ENCODE data around the gene SPEN. TPM values are rescaled to one million over a fixed set of nuclear protein-coding genes. Genes with fewer than 3 reads are reported as not detected.
"Not testable (repeated sequence)": the region's sequence is repeated elsewhere in the genome, so short reads cannot be mapped to it uniquely, and the experiment has no call there.

The SPEN gene
- total RNA-seq, 4 donors from 2014 or later, result 41.4 to 63.6 (median 42.9) TPM

DNA sequence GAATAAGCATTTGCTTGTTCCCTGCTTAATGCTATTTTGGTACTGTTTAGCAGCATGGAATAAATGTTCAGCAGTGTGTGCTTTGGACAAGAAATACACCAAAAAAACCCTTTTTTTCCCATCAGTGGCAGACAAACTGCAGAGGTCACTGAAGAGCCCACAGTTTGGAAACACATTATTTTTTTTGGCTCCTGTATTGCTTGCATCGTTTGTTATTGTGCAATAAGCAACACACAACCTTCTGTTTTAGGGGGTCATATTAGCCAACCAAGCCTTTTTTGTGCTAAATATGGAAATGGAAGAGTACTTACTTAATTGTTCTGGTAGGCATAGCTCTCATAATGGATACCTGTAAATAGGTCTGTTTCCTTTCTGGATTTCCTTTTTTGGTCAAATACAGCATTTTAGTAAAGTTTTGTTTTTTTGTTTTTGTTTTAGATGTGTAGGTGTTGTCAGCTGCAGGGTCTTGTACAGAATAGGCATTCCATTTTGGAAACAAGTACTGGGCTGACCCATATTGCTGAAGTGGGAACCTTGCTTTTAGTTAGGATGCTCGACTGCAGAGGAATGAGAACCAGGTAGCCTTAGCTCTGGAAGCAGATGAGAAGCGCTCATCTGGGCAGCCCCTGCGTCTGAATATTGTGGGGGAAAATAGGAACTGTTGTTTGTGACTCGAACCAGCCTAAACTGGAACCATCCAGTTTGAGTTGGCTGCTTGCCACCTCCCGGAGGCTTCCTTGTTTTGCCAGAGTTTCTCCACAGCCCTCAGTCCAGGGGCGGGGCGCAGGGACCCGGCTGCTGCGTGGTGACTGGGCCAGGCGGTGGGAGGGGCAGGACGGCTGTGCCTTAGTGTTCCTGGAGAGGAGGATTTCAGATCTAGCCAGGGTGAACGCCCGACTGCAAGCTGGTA, 38.4 kb downstream of the SPEN start:
- TF ChIP-seq POLR2A (IDR thresholded peaks at IDR 0.05), result no peak
- TF ChIP-seq, protein P1, sequence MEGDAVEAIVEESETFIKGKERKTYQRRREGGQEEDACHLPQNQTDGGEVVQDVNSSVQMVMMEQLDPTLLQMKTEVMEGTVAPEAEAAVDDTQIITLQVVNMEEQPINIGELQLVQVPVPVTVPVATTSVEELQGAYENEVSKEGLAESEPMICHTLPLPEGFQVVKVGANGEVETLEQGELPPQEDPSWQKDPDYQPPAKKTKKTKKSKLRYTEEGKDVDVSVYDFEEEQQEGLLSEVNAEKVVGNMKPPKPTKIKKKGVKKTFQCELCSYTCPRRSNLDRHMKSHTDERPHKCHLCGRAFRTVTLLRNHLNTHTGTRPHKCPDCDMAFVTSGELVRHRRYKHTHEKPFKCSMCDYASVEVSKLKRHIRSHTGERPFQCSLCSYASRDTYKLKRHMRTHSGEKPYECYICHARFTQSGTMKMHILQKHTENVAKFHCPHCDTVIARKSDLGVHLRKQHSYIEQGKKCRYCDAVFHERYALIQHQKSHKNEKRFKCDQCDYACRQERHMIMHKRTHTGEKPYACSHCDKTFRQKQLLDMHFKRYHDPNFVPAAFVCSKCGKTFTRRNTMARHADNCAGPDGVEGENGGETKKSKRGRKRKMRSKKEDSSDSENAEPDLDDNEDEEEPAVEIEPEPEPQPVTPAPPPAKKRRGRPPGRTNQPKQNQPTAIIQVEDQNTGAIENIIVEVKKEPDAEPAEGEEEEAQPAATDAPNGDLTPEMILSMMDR (IDR thresholded peaks at IDR 0.05), result no peak
- intact Hi-C loops (cut with DNase I; ENCODE audit: low total_unique reads), result no loop called here
- H3K4me3 ChIP-seq (ENCODE audit: low read depth, poor library complexity, severe bottlenecking), result no peak overlapping the region
- WGBS, 2 donors, result 2 to 3% methylated on average over 14 of the region's 14 CpGs
- DNase-seq (ENCODE audit: low spot score in 2 of 2), result peak; percentile 97 to 100

DNA sequence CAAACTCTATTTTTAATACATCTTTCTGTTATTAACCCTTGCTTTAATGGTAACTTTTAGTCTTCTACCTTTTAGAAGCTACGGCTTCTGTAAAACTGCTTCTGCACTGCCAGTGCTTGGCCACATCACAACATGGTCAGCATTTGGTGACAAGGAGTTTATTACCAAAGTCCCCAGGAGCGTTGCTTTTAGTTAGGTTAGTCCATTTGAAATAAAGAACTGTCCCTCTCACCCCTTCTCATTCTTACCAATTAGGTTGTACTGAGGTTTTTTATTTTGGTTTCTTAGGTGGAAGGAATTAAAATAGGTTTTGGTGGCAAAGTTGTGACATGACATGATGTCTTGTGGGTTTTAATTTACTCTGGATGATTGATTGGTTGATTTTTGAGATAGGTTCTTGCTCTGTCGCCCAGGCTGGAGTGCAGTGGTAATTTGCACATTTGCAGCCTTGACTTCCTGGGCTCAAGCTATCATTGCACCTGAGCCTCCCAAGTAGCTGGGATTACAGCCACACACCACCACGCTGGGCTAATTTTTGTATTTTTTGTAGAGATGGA, 39.2 kb downstream of the SPEN start:
- no peak for TF ChIP-seq POLR2A (IDR thresholded peaks at IDR 0.05)
- TF ChIP-seq, protein P1 (IDR thresholded peaks at IDR 0.05), result no peak
- H3K4me3 ChIP-seq (ENCODE audit: low read depth, poor library complexity, severe bottlenecking), result no peak overlapping the region
- no peak for DNase-seq (ENCODE audit: low spot score in 2 of 2)
- intact Hi-C loops (cut with DNase I; ENCODE audit: low total_unique reads), result no loop called here
- WGBS, 2 donors, result 15 to 20% methylated on average over 4 of the region's 4 CpGs

DNA sequence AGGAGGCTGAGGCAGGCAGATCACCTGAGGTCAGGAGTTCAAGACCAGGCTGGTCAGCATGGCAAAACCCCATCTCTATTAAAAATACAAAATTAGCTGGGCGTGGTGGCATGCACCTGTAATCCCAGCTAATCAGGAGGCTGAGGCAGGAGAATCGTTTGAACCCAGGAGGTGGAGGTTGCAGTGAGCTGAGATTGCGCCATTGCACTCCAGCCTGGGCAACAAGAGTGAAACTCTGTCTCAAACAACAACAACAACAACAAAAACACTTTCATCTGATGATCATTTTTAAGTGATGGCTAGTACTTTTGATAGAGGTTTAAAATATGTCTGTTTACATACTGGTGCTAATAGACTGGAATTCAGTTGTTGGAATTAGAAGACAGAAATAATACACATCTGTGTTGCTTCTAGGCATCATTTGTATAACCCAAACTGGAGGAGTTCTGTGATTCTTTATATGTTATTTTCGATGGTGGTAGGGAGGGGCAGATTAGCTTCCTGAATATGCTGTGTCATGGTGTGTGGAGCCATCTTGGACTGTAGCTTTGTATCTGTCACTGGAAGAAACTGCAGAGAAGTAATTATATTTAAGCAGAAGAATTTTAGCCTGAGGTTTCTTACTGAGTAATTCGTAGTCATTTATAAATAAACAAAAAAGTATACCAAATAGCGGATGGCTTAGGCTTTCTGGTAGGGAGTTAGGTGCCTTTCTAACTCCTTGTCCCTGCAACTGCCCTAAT, 45.5 kb downstream of the SPEN start:
- intact Hi-C loops (cut with DNase I; ENCODE audit: low total_unique reads); DNase-seq (ENCODE audit: low spot score in 2 of 2); H3K4me3 ChIP-seq (ENCODE audit: low read depth, poor library complexity, severe bottlenecking): not testable (repeated sequence)
- 54 to 59% methylated on average over 6 of the region's 6 CpGs for whole genome bisulfite sequencing, 2 donors

DNA sequence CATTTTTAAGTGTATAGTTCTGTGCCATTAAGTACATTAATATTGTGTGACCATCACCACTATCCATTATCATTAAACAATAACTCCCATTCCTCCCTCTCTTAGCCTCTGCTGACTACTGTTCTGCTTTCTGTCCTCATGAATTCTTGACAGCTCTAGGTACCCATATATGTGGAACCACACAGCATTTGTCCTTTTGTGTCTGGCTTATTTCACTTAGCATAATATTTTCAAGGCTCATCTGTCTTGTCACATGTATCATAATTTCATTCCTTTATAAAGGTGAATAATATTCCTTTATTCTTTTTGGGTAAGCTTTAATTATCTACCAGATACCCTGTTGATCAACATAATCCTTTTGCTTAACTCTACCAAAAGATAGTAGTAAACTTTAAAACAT, 47.7 kb downstream of the SPEN start:
- intact Hi-C loops (cut with DNase I; ENCODE audit: low total_unique reads), result no loop called here
- no peak overlapping the region for H3K4me3 ChIP-seq (ENCODE audit: low read depth, poor library complexity, severe bottlenecking)
- DNase-seq (ENCODE audit: low spot score in 2 of 2), result no peak
- TF ChIP-seq, protein P1 (IDR thresholded peaks at IDR 0.05), result no peak
- TF ChIP-seq POLR2A (IDR thresholded peaks at IDR 0.05), result no peak

DNA sequence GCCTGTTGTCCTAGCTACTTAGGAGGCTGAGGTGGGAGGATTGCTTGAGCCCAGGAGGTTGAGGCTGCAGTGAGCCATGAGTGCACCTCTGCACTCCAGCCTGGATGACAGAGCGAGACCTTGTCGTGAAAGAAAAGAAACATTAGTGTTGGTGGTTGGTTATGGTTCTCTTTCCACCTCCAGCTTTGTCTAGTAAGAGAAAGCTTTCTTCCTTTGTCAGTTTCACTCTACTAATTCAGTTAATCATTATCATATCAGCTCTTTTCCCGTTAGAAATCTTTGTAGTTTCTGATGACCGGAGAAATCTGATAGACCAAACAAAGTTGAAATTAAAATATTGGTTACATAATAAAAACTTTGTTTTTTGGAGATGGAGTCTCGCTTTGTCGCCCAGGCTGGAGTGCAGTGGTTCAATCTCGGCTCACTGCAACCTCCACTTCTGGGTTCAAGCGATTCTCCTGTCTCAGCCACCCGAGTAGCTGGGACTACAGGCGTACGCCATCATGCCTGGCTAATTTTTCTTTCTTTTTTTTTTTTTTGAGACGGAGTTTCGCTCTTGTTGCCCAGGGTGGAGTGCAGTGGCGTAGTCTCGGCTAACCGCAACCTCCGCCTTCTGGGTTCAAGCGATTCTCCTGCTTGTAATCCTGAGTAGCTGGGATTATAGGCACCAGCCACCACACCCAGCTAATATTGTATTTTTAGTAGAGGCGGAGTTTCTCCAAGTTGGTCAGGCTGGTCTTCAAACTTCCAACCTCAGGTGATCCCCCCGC, 49.5 kb downstream of the SPEN start:
- H3K4me3 ChIP-seq (ENCODE audit: low read depth, poor library complexity, severe bottlenecking); DNase-seq (ENCODE audit: low spot score in 2 of 2); intact Hi-C loops (cut with DNase I; ENCODE audit: low total_unique reads): not testable (repeated sequence)
- WGBS, 2 donors, result 95 to 96% methylated on average over 20 of the region's 20 CpGs

DNA sequence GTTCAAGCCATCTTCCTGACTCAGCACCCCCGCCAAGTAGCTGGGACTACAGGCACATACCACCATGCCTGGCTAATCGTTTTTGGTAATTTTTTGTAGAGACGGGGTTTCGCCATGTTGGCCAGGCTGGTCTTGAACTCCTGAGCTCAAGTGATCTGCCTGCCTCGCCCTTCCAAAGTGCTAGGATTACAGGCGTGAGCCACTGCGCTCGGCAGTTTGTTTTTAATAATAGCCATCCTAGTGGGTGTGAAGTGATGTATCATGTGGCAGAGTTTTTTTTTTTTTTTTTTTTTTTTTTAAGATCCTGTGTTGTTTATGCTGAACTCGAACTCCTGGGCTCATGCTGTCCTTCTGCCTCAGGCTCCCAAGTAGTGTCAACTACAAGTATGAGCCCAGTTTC, 51.8 kb downstream of the SPEN start:
- 87 to 95% methylated on average over 9 of the region's 9 CpGs for WGBS, 2 donors

More for the DNA sequence above, 51.8 kb downstream of the SPEN start:
- intact Hi-C loops (cut with DNase I; ENCODE audit: low total_unique reads), result no loop called here
- DNase-seq (ENCODE audit: low spot score in 2 of 2), result no peak
- no peak overlapping the region for H3K4me3 ChIP-seq (ENCODE audit: low read depth, poor library complexity, severe bottlenecking)
- TF ChIP-seq, protein P1 (IDR thresholded peaks at IDR 0.05), result no peak
- no peak for TF ChIP-seq POLR2A (IDR thresholded peaks at IDR 0.05)

Measured in lower leg skin (tissue), 4 donors.